IPS-20b (cell line): Measurements from ENCODE around the gene KLB.

Experiments
- H3K27ac ChIP-seq: one replicate; pipeline ENCODE4 v1.5.1; 2013; ENCODE audit warnings: low read length
- H3K27me3 ChIP-seq: 2 replicates; pipeline ENCODE4 v1.6.1; 2013; ENCODE audit warnings: mild to moderate bottlenecking, low read length, inconsistent platforms; ENCODE audit not compliant: insufficient read depth
- H3K36me3 ChIP-seq: 2 replicates; pipeline ENCODE4 v1.6.1; 2013; ENCODE audit warnings: low read depth, mild to moderate bottlenecking, inconsistent platforms, low read length, moderate library complexity; ENCODE audit not compliant: insufficient read depth
- H3K4me1 ChIP-seq: 2 replicates; pipeline ENCODE4 v1.6.1; 2013; ENCODE audit warnings: mild to moderate bottlenecking, control low read depth, inconsistent platforms, low read length, moderate library complexity; ENCODE audit not compliant: insufficient read depth
- H3K4me3 ChIP-seq: 2 replicates; pipeline ENCODE4 v1.5.1; 2013; ENCODE audit warnings: mild to moderate bottlenecking, low read length, inconsistent platforms
- H3K9ac ChIP-seq: 2 replicates; pipeline ENCODE4 v1.6.1; 2013; ENCODE audit warnings: low read depth, mild to moderate bottlenecking, inconsistent platforms, low read length, moderate library complexity
- H3K9me3 ChIP-seq: 2 replicates; pipeline ENCODE4 v1.6.1; 2013; ENCODE audit warnings: mild to moderate bottlenecking, low read depth, low read length, inconsistent platforms; ENCODE audit not compliant: insufficient read depth

Gene KLB

DNA sequence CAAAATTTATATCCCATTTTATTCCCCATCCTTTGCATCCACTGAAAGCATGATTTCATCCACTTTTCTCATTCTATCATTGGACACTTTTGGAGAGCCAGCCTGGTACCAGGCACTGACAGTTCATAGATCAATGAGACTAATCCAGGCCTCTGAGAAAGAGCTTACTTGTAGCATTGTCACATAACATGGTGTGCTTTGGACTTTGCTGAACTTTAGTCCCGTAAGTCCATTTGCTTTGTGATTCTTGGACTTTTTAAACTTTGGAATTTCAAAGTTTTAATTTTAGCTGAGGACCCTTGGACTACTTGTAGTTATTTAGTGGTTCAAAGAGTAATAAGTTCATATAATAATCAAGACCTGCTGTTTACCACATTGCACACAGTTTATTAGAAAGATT, 63.7 kb downstream of the KLB start:
- Histone ChIP-seq H3K9me3 (no peaks in the 10 kb centered on the region), H3K36me3 (peaks cover 60% of the 10 kb centered on the region), H3K27ac (no peak overlapping the region), H3K4me3 (no peak overlapping the region), H3K9ac (no peak overlapping the region), H3K4me1 (no peaks in the 10 kb centered on the region), H3K27me3 (no peaks in the 10 kb centered on the region)

DNA sequence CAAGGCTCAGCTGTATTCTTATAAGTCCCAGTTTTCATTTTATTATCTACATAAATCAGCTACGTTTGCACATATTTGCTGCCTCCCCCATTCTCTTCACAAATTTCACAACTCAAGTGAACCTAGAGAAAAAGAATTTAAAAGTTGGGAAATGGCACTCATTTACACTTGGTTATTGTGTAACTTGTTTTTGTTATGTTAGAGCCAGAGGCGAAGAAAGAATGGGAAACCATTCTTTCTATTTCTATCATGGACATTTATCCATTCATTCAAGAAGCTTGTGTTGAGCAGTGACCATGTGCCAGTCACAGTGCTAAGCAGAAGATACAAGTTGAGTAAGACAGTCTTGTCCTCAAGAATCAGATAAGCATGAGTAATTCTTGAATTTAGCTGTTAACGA, 65.7 kb downstream of the KLB start:
- H3K36me3 ChIP-seq, result peaks cover 52% of the 10 kb centered on the region
- H3K9ac ChIP-seq, result no peak overlapping the region
- H3K27me3 ChIP-seq, result no peaks in the 10 kb centered on the region
- H3K4me3 ChIP-seq, result no peak overlapping the region
- no peak overlapping the region for H3K27ac ChIP-seq
- no peaks in the 10 kb centered on the region for H3K4me1 ChIP-seq
- no peaks in the 10 kb centered on the region for H3K9me3 ChIP-seq

DNA sequence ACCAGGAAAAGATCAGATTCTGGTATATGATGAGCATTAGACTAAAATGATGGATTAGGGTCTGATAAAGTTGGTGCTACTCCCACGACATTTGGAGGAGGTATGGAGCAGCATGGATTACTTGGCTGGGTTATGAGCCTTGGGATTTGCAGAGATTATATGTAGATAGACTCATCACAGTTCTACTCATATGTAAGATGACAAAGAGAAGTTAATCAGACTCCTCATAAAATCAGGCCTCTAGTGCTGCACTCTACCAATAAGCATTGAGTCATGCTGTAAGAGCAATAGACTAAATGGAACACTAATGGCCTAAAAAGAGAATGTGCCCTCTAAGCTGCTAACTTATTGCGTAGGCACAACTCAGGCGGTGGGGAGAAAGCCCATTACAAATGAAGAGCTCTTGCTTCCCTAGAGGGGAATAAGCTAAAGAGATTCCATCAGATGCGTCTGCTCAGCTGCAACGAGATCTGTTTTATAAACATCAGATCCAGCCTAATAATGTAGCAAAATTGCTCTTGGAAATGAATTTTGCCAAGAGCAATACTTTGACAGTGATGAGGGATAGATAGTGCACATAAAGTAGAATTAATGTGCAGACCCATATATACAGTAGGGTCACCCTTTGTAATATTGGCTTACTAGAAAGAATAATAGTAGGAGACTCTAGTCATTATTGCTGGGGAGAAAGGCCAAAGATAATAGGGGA, 69.6 kb downstream of the KLB start:
- no peak overlapping the region for H3K27ac ChIP-seq
- peaks cover 32% of the 10 kb centered on the region for H3K36me3 ChIP-seq
- H3K4me3 ChIP-seq, result no peak overlapping the region
- H3K9me3 ChIP-seq, result no peaks in the 10 kb centered on the region
- no peaks in the 10 kb centered on the region for H3K4me1 ChIP-seq
- no peak overlapping the region for H3K9ac ChIP-seq
- H3K27me3 ChIP-seq, result no peaks in the 10 kb centered on the region

DNA sequence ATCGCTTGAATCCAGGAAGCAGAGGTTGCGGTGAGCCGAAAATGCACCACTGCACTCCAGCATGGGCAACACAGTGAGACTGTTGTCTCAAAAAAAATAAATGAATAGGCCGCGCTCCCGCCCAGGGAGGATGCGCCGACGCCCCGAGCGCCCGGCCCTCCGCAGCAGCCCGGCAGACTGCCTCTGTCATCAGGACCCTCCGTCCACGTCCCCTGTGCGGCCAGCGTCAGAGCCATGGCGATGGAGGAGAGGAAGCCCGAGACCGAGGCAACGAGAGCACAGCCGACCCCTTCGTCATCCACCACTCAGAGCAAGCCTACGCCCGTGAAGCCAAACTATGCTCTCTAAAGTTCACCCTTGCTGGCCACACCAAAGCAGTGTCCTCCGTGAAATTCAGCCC, 73.5 kb downstream of the KLB start:
- Histone ChIP-seq H3K4me3 (no peak overlapping the region), H3K27ac (no peak overlapping the region), H3K27me3 (no peaks in the 10 kb centered on the region), H3K4me1 (no peaks in the 10 kb centered on the region), H3K9me3 (peaks cover 2% of the 10 kb centered on the region; the same call in 1 of the 2 replicates), H3K9ac (no peak overlapping the region), H3K36me3 (peaks cover 10% of the 10 kb centered on the region; the same call in 1 of the 2 replicates)

DNA sequence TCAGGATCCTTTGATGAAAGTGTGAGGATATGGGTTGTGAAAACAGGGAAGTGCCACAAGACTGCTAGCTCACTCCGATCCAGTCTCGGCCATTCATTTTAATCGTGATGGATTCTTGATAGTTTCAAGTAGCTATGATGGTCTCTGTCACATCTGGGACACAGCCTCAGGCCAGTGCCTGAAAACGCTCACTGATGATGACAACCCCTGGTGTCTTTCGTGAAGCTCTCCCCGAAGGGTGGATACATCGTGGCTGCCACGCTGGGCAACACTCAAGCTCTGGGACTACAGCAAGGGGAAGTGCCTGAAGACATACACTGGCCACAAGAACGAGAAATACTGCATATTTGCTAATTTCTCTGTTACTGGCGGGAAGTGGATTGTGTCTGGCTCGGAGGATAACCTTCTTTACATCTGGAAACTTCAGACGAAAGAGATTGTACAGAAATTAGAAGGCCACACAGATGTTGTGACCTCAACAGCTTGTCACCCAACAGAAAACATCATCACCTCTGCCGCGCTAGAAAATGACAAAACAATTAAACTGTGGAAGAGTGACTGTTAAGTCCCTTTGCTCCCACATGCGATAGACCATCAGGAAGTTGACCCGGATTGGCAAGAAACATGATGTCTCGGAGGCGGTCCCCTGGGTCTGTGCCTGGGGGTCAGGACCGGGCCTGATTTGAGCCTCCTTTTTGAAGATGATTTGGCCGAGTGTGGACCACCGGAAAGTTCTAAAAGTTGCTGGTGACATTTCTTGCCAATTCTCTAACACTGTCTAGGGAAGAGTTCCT, 74.4 kb downstream of the KLB start:
- Histone ChIP-seq H3K27me3 (no peaks in the 10 kb centered on the region), H3K4me1 (no peaks in the 10 kb centered on the region), H3K9me3 (peaks cover 2% of the 10 kb centered on the region; the same call in 1 of the 2 replicates), H3K27ac (no peak overlapping the region), H3K9ac (no peak overlapping the region), H3K4me3 (no peak overlapping the region), H3K36me3 (peaks cover 7% of the 10 kb centered on the region; the same call in 1 of the 2 replicates)

DNA sequence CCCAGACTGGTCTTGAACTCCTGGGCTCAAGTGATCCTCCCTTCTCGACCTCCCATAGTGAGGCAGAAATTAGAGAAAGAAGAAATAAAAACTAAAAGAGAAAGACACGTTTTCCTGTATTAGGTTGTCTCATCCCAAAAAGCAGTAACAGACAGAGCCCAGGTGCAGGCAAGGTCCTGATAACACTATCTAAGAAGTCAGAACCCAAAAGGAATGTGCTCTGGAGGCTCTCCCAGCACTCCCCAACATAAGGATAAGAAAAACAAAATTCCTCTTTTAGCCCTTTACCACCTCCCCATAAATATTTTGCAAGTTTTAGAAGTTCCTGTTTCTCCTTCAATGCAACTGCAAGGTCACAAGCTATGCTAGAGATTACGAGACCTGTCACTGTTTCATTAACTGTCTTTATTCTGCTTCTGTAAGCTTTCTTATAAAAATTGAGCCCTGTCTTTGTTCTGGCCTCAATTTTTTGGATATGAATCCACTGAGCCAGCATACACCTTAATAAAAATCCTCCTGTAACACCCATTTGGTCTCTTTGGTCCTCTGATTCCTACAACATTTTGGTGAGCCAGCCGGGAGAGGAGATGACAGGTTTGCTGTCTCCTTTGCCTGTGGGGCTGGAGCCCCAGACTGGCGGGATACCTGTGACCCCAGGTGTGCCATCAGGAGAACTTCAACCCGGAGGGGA, 78.0 kb downstream of the KLB start:
- Histone ChIP-seq H3K27me3 (no peaks in the 10 kb centered on the region), H3K4me1 (no peaks in the 10 kb centered on the region), H3K9me3 (peaks cover 2% of the 10 kb centered on the region; the same call in 1 of the 2 replicates), H3K36me3 (no peaks in the 10 kb centered on the region), H3K9ac (no peak overlapping the region), H3K4me3 (no peak overlapping the region), H3K27ac (no peak overlapping the region)

DNA sequence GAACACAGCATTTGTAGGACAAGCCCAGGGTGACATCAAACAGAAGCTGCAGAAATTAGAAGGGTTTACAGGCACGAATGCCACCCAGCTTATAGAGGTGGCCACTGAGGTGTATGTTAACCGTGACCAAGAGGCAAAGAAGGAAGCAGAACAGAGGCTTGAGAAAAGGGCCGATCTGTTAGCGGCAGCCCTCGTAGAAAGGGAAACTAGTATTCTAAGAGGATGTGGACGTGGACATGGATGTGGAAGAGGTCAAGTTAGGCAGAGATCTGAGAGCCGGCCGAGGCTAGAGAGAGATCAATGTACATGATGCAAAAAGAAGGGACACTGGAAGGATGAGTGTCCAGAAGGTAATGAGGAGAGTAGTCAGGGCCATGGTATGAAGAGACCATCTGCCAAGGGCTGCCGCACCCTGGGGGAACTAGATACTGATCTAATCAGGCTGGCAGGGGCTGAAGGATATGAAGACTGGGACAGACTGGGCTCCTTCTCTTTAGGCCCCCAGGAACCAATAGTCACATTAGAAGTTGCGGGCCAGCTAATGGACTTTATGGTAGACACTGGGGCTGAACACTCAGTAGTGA, 79.6 kb downstream of the KLB start:
- Histone ChIP-seq H3K27ac (no peak overlapping the region), H3K9me3 (peaks cover 2% of the 10 kb centered on the region; the same call in 1 of the 2 replicates), H3K4me1 (no peaks in the 10 kb centered on the region), H3K27me3 (no peaks in the 10 kb centered on the region), H3K9ac (no peak overlapping the region), H3K36me3 (no peaks in the 10 kb centered on the region), H3K4me3 (no peak overlapping the region)

DNA sequence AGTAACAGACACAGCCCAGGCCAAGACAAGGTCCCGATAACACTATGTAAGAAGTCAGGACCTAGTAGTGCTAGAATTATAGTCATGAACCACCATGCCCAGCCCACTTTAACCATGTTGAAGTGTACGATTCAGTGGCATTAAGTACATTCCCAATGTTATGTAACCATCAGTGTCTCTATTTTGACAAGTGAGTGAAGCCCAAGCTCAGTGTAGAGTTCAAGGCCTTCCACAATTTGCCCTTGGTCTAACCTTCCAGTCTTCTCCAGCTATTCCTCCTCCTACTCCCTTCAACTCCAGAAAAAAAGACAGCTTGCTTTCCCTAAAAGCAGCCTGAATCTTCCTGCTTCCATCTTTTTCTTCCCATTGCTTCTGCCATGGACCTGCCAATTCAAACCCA, 83.6 kb downstream of the KLB start:
- Histone ChIP-seq H3K9me3 (no peaks in the 10 kb centered on the region), H3K9ac (no peak overlapping the region), H3K27ac (no peak overlapping the region), H3K36me3 (no peaks in the 10 kb centered on the region), H3K4me3 (no peak overlapping the region), H3K27me3 (no peaks in the 10 kb centered on the region), H3K4me1 (no peaks in the 10 kb centered on the region)

DNA sequence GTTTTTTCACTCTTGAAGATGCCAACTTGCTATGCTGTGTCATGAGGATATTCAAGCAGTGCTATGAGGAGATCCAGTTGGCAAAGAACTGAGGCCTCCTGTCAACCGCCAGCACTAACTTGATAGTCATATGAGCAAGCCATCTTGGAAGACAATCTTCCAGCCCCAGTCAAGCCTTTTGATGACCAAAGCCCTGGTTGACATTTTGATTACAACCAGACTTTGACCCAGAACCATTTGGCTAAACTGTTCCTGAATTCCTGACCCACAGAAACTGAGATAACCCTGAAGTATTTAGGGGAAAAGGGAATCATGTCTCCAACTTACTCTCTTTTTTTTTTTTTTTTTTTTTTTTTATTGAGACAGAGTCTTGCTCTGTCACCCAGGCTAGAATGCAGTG, 87.6 kb downstream of the KLB start:
- Histone ChIP-seq H3K4me3 (no peak overlapping the region), H3K4me1 (no peaks in the 10 kb centered on the region), H3K27me3 (no peaks in the 10 kb centered on the region), H3K9me3 (no peaks in the 10 kb centered on the region), H3K27ac (no peak overlapping the region), H3K36me3 (peaks cover 13% of the 10 kb centered on the region; the same call in 1 of the 2 replicates), H3K9ac (no peak overlapping the region)

DNA sequence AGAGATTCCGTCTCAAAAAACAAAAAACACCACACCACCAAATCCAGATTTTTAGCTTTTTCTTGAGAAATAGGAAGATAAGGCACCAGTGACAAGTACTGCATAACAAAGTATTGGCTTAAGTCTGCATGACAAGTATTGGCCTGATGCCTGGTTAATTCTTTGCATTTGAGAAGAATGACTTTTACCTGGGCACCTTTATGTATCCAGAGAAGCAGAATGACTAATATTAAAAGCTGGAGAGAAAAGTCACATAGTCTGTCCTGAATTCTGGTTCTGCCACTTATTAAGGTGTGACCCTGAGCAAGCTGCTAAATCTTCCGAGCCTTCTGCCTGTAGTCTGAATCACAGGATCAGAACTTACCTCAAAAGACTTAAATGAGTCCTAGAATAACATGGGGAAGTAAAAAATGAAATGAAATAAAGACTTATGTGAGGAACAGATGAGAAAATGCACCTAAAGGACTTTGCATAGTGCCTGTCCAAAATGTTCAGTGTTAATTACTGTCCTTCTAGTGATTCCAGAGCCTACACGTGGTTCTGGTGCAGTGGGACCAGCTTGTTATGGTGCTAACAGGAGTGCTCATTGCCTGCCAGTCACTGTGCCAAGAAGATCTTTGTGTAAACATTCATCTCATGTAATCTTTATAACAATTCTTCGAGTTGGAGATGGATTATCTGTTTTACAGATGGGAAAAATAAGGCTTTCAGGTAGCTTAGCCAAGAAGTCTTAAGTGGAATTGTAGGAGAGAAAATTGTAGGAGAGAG, 88.9 kb downstream of the KLB start:
- Histone ChIP-seq H3K9ac (no peak overlapping the region), H3K9me3 (no peaks in the 10 kb centered on the region), H3K4me3 (no peak overlapping the region), H3K36me3 (peaks cover 25% of the 10 kb centered on the region; the same call in 1 of the 2 replicates), H3K4me1 (no peaks in the 10 kb centered on the region), H3K27ac (no peak overlapping the region), H3K27me3 (no peaks in the 10 kb centered on the region)
